AG04450 (cell line): Measurements from ENCODE around the gene PARD6B. TPM values are rescaled to one million over a fixed set of nuclear protein-coding genes. Genes with fewer than 3 reads are reported as not detected.
"Not testable (repeated sequence)": the region's sequence is repeated elsewhere in the genome, so short reads cannot be mapped to it uniquely, and the experiment has no call there.

Experiments
- CTCF ChIA-PET: fragments of 300-600, 350-600 bp; formaldehyde crosslinking; extraction: SDS; loops from one replicate; lab custom pipeline; 2022; ENCODE audit warnings: antibody characterized with exemption, inconsistent platforms; lab: Charles Lee
- POLR2A ChIA-PET: fragments of 350-600 bp; formaldehyde crosslinking; extraction: SDS; loops from one replicate; lab custom pipeline; 2021; ENCODE audit warnings: antibody characterized with exemption, inconsistent platforms; lab: Yijun Ruan, JAX
- DNase-seq: peaks from one replicate; pipeline ENCODE4 v3.0.0-alpha.2; 2011; ENCODE audit warnings: low read depth, low spot score
- H3K27ac ChIP-seq: one replicate; pipeline ENCODE4 v1.5.1; 2012; ENCODE audit warnings: low read depth, low read length, control low read depth
- H3K27me3 ChIP-seq: one replicate; pipeline ENCODE4 v1.6.0; 2012; ENCODE audit warnings: low read length; ENCODE audit not compliant: control insufficient read depth, insufficient read depth
- H3K4me3 ChIP-seq: 2 replicates; pipeline ENCODE4 v1.5.1; 2011; ENCODE audit warnings: mild to moderate bottlenecking, low read depth, low read length, control low read depth
- H3K9me3 ChIP-seq: 2 replicates; pipeline ENCODE4 v1.5.1; 2012; ENCODE audit warnings: low read length; ENCODE audit not compliant: control insufficient read depth, insufficient read depth
- polyA plus RNA-seq: library from polyadenylated mRNA; depleted of rRNA; stranded (reverse); fragments of >200 nt; gene quantifications from 2 replicates; pipeline ENCODE4 v1.2.3, GENCODE V29; 2011
- TF ChIP-seq, protein P1 (sequence below): IDR thresholded peaks from 2 replicates; pipeline ENCODE4 v1.5.1; 2011; ENCODE audit warnings: low read depth, low read length, control low read depth, inconsistent platforms

The PARD6B gene
- polyA plus RNA-seq, 1 experiment = 0.71 TPM

- Histone ChIP-seq H3K27ac (no peak overlapping the region), H3K27me3 (peaks cover 3% of the 10 kb centered on the region), H3K9me3 (no peaks in the 10 kb centered on the region), H3K4me3 (no peak overlapping the region)
- no peak for DNase-seq
- CTCF ChIA-PET = interaction anchor here (0.7 to 1.2 kb wide), 3 partner anchors 13 to 771 kb away, joined by 3 to 4 read pairs (median 4); no protein-coding TSS in a partner anchor
- TF ChIP-seq, protein P1, sequence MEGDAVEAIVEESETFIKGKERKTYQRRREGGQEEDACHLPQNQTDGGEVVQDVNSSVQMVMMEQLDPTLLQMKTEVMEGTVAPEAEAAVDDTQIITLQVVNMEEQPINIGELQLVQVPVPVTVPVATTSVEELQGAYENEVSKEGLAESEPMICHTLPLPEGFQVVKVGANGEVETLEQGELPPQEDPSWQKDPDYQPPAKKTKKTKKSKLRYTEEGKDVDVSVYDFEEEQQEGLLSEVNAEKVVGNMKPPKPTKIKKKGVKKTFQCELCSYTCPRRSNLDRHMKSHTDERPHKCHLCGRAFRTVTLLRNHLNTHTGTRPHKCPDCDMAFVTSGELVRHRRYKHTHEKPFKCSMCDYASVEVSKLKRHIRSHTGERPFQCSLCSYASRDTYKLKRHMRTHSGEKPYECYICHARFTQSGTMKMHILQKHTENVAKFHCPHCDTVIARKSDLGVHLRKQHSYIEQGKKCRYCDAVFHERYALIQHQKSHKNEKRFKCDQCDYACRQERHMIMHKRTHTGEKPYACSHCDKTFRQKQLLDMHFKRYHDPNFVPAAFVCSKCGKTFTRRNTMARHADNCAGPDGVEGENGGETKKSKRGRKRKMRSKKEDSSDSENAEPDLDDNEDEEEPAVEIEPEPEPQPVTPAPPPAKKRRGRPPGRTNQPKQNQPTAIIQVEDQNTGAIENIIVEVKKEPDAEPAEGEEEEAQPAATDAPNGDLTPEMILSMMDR = no peak
- POLR2A ChIA-PET = no interaction called here
Observed at GRCh38 chr20:50777373-50777772, 46.0 kb downstream of the PARD6B start.

GRCh38 chr20:50778994-50779393 is 47.6 kb downstream of the PARD6B start:
- H3K27ac ChIP-seq, H3K27me3 ChIP-seq, H3K9me3 ChIP-seq, H3K4me3 ChIP-seq, POLR2A ChIA-PET, DNase-seq: not testable (repeated sequence)
- CTCF ChIA-PET = interaction anchor here (0.7 to 1.6 kb wide), 5 partner anchors 9 to 137 kb away, joined by 3 to 7 read pairs (median 6); partner anchors contain the start of gene BCAS4

- TF ChIP-seq, protein P1 = no peak
- ChIA-PET POLR2A (no interaction called here), CTCF (interaction anchor here (1.5 kb wide), 1 partner anchor 10 kb away, joined by 8 read pairs; no protein-coding TSS in a partner anchor)
- Histone ChIP-seq H3K9me3 (no peaks in the 10 kb centered on the region), H3K27ac (no peak overlapping the region), H3K4me3 (no peak overlapping the region), H3K27me3 (no peaks in the 10 kb centered on the region)
- DNase-seq = no peak
Observed at GRCh38 chr20:50783390-50783789, 52.0 kb downstream of the PARD6B start.

DNA sequence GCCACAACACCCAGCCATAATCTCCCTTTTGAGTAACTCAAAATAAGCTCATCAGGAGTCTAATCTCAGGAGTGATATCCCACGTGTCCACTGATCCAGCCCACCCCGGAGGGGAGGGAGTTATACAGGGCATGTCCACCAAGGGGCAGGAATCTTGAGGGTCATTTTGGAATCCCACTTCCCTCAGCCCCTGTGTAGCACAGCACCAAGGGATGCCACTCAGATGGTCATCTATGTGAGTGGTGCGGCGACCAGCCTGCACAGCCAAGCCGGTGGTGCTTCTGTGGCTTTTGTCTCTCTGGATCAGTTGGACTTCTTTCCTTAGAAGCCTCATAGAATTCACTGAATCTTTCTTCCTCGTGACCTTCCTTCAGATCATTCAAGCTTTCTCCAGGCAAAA is 52.5 kb downstream of the PARD6B start:
- TF ChIP-seq, protein P1 = no peak
- no peak for DNase-seq
- ChIA-PET POLR2A (no interaction called here), CTCF (interaction anchor here (0.6 to 1.5 kb wide), 2 partner anchors 9 to 604 kb away, joined by 4 to 8 read pairs; no protein-coding TSS in a partner anchor)
- Histone ChIP-seq H3K27ac (no peak overlapping the region), H3K4me3 (no peak overlapping the region), H3K9me3 (no peaks in the 10 kb centered on the region), H3K27me3 (no peaks in the 10 kb centered on the region)

DNA sequence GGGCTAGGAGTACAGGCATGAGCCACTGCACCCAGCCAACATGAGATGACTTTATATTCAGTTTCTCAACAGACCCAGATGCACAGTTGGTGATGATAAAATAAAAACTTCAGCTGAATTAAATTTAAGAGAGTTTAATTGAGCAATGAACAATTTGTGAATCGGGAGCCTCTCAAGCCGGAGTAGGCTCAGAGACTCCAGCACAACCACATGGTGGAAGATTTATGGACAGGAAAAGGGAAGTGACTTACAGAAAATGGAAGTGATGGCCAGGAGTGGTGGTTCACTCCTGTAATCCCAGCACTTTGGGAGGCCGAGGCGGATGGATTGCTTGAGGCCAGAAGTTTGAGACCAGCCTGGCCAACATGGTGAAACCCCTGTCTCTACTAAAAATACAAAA is 53.1 kb downstream of the PARD6B start:
- DNase-seq = no peak

More for the DNA sequence above, 53.1 kb downstream of the PARD6B start:
- Histone ChIP-seq H3K9me3 (no peaks in the 10 kb centered on the region), H3K27me3 (no peaks in the 10 kb centered on the region), H3K27ac (no peak overlapping the region), H3K4me3 (no peak overlapping the region)
- TF ChIP-seq, protein P1 = no peak
- ChIA-PET CTCF (interaction anchor here (0.6 to 1.0 kb wide), 2 partner anchors 9 to 196 kb away, joined by 3 to 5 read pairs; no protein-coding TSS in a partner anchor), POLR2A (no interaction called here)
